Common myeloid progenitor, CD34-positive (primary cell): ENCODE measurements around the gene A1CF.
"Not testable (repeated sequence)": the region's sequence is repeated elsewhere in the genome, so short reads cannot be mapped to it uniquely, and the experiment has no call there.

ENCODE experiments used
- CTCF ChIA-PET: fragments of 350-600 bp; sonication (Branson Sonifier 250); formaldehyde crosslinking; loops from one replicate; lab custom pipeline; 2021; ENCODE audit warnings: antibody characterized with exemption; lab: Charles Lee
- POLR2A ChIA-PET: fragments of 350-600 bp; sonication (Branson Sonifier 250); formaldehyde crosslinking; loops from one replicate; lab custom pipeline; 2021; ENCODE audit warnings: antibody characterized with exemption; lab: Charles Lee
- DNase-seq, 3 donors: peaks; one replicate each; pipeline versions ENCODE4 v3.0.0 to v3.0.0-alpha.2; 2013
- H3K27ac ChIP-seq, 2 experiments: 1 replicate in 1 of 2; 2 replicates in 1 of 2; pipeline ENCODE4 v1.7.0; 2013; ENCODE audit warnings: inconsistent platforms in 2 of 2, low read length in 2 of 2, mild to moderate bottlenecking in 2 of 2, low read depth in 1 of 2, moderate library complexity in 1 of 2; ENCODE audit not compliant: severe bottlenecking in 2 of 2, insufficient read depth in 1 of 2, poor library complexity in 1 of 2
- H3K27me3 ChIP-seq, 5 experiments: replicated peaks in 2 of 5; 1 replicate in 3 of 5; 2 replicates in 2 of 5; pipeline versions ENCODE4 v1.6.1 to v1.7.0; 2013; ENCODE audit warnings: low read length in 4 of 5, mild to moderate bottlenecking in 2 of 5, moderate library complexity in 2 of 5, inconsistent platforms in 1 of 5; ENCODE audit not compliant: insufficient read depth in 5 of 5, control insufficient read depth in 4 of 5
- H3K36me3 ChIP-seq, 4 experiments: 1 replicate in 2 of 4; 2 replicates in 2 of 4; pipeline versions ENCODE4 v1.6.1 to v1.7.0; 2013; ENCODE audit warnings: low read length in 3 of 4, control low read depth in 1 of 4, mild to moderate bottlenecking in 1 of 4; ENCODE audit not compliant: control insufficient read depth in 4 of 4, insufficient read depth in 4 of 4
- H3K4me1 ChIP-seq, 4 experiments: 1 replicate in 3 of 4; 2 replicates in 1 of 4; pipeline versions ENCODE4 v1.6.1 to v1.7.1; 2013; ENCODE audit warnings: low read length in 3 of 4, mild to moderate bottlenecking in 3 of 4, control low read depth in 1 of 4, inconsistent platforms in 1 of 4, moderate library complexity in 1 of 4; ENCODE audit not compliant: control insufficient read depth in 4 of 4, insufficient read depth in 4 of 4; ENCODE audit errors: control extremely low read depth in 1 of 4
- H3K4me3 ChIP-seq, 7 experiments: 1 replicate in 4 of 7; 2 replicates in 3 of 7; pipeline versions ENCODE4 v1.5.1 to v1.7.0; 2013; ENCODE audit warnings: mild to moderate bottlenecking in 7 of 7, low read length in 6 of 7, moderate library complexity in 6 of 7, inconsistent platforms in 2 of 7, low read depth in 2 of 7, control low read depth in 1 of 7; ENCODE audit not compliant: insufficient read depth in 4 of 7, control insufficient read depth in 1 of 7; ENCODE audit errors: extremely low read depth in 1 of 7
- H3K9me3 ChIP-seq, 5 experiments: 1 replicate in 4 of 5; 2 replicates in 1 of 5; pipeline versions ENCODE4 v1.6.1 to v1.7.1; 2013; ENCODE audit warnings: low read length in 4 of 5, mild to moderate bottlenecking in 2 of 5, inconsistent platforms in 1 of 5, low read depth in 1 of 5, moderate library complexity in 1 of 5; ENCODE audit not compliant: control insufficient read depth in 4 of 5, insufficient read depth in 2 of 5; ENCODE audit errors: control extremely low read depth in 1 of 5
- WGBS: methylation state at CpG from one replicate; pipeline ENCODE4 v1.1.5; 2013; ENCODE audit not compliant: insufficient coverage; 5-methylcytosine and 5-hydroxymethylcytosine counted together

The A1CF gene

DNA sequence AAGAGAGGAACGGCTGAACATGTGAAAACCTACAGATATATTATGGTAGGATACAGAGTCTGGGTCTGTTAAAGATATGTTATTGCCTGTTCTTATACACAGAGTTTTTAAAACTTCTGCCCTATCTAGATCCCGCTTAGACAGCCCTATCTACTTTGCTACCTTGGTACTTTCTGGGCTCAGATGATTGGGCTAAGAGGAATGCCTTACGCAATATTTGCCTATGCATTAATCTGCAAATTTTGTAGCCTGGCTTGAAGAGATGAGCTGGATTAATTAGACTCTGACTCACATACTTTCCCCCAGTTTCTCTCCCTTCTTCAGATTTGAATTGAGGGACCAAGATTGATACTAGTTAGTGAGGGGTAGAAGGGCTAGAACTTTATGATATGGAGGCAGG, 33.6 kb upstream of the A1CF start:
- POLR2A ChIA-PET: no interaction called here
- no peak overlapping the region for H3K27ac ChIP-seq
- no peak overlapping the region for H3K4me3 ChIP-seq
- CTCF ChIA-PET: no interaction called here
- no peaks in the 10 kb centered on the region for H3K27me3 ChIP-seq
- H3K36me3 ChIP-seq: no peaks in the 10 kb centered on the region
- peaks cover 0 to 8% (median 4%) of the 10 kb centered on the region in 5 experiments for H3K9me3 ChIP-seq
- no peaks in the 10 kb centered on the region for H3K4me1 ChIP-seq
- no peak for DNase-seq
- 100% methylated on average over 1 of the region's 3 CpGs for WGBS

DNA sequence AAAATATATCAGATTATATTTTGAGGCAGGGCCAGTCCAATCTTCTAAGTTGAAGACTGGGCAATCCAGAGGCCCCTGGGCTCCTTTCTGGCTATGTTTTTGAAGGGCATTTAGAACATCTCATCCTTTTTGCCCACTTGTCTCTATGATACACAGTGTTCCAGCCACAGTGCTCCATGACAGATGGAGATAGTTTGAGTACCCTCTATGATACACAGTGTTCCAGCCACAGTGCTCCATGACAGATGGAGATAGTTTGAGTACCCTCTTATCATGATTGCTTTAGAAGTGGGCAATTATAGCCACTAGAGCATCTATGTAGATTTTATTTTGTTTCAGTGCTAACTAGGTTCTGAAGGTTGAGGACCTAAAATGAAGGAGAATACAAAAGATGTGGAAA, 33.1 kb upstream of the A1CF start:
- ChIA-PET POLR2A (no interaction called here), CTCF (no interaction called here)
- Histone ChIP-seq H3K36me3 (no peaks in the 10 kb centered on the region), H3K4me1 (no peaks in the 10 kb centered on the region), H3K27ac (no peak overlapping the region), H3K9me3 (peaks cover 0 to 7% (median 4%) of the 10 kb centered on the region in 5 experiments), H3K4me3 (no peak overlapping the region), H3K27me3 (no peaks in the 10 kb centered on the region)
- no peak for DNase-seq

DNA sequence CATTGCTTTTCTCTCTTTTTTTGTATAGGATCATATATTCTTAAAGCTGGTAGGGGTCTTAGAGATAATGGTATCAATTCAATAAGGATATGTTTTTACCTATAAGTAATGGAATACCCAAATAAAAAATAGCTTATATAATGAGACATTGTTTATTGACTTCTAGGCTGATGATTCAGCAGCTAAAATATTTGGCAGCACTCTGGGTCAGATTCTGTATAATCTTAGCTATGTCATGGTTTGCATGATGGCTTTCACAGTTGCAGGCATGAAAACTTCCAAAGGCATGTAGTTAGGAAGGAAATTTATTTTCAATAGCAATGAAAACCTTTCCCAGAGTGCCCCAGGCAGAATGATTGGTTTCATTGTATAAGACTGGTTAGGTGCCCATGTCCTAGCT, 32.1 kb upstream of the A1CF start:
- peaks cover 0 to 2% (median 0%) of the 10 kb centered on the region in 5 experiments for H3K9me3 ChIP-seq
- CTCF ChIA-PET: no interaction called here
- H3K4me1 ChIP-seq: no peaks in the 10 kb centered on the region
- no peaks in the 10 kb centered on the region for H3K27me3 ChIP-seq
- H3K36me3 ChIP-seq: no peaks in the 10 kb centered on the region
- DNase-seq: no peak
- POLR2A ChIA-PET: no interaction called here
- H3K4me3 ChIP-seq: no peak overlapping the region
- H3K27ac ChIP-seq: no peak overlapping the region

DNA sequence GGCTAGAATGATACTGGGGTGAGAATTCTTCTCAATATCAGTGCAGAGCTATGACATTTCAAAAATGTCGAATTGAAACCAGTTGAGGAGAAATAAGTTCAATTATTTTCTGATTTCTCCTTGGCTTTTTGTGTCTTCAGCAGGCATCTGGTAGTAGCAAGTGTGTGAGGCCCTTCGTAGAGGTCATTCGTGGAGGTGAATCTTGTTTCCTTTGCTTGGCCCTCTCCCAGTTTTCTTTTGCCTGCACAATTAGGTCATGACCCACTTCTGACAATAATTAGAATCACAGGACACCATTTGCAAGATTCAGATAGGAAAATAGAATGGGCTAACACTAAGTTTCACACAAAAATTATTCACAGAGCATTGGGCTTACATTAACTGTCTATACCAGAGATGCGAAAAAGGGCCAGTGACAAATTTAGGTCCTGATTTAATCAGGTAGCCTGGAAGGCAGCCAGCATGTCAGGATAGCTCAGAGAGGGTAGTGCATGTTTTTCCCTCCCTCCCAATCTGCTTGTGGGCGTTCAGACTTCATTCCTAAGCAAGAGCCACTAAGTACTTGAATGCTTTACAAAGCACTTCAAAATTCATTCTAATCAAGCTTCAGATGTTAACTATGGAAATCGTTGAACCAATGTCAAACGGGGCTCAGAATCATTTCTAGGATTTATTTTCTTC, 24.0 kb upstream of the A1CF start:
- Histone ChIP-seq H3K36me3 (no peaks in the 10 kb centered on the region), H3K4me3 (no peak overlapping the region), H3K27me3 (no peaks in the 10 kb centered on the region), H3K4me1 (no peaks in the 10 kb centered on the region), H3K27ac (no peak overlapping the region), H3K9me3 (no peaks in the 10 kb centered on the region)
- no peak for DNase-seq
- 98% methylated on average over 6 of the region's 7 CpGs for WGBS
- CTCF ChIA-PET: no interaction called here
- POLR2A ChIA-PET: no interaction called here

GRCh38 chr10:50908366-50908765, 22.9 kb upstream of the A1CF start:
- Histone ChIP-seq H3K9me3 (no peaks in the 10 kb centered on the region), H3K36me3 (no peaks in the 10 kb centered on the region), H3K27ac (no peak overlapping the region), H3K27me3 (no peaks in the 10 kb centered on the region), H3K4me1 (no peaks in the 10 kb centered on the region), H3K4me3 (no peak overlapping the region)
- no peak for DNase-seq
- ChIA-PET POLR2A (no interaction called here), CTCF (no interaction called here)
- 100% methylated on average over 4 of the region's 4 CpGs for whole genome bisulfite sequencing

DNA sequence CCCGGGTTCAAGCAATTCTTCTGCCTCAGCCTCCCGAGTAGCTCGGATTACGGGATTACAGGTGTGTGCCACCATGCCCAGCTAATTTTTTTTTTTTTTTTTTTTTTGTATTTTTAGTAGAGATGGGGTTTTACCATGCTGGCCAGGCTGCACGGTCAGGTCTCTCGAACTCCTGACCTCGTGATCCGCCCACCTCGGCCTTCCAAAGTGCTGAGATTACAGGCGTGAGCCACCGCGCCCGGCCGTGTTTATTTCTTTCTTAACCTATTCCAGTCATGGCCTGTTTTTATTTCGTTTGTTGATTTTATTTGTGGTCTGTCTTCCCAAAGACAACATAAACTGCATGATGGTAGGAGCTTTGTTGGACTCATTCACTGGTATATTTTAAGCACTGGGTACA, 20.4 kb upstream of the A1CF start:
- CTCF ChIA-PET, DNase-seq, H3K4me1 ChIP-seq, H3K27ac ChIP-seq, POLR2A ChIA-PET, H3K4me3 ChIP-seq, H3K27me3 ChIP-seq, H3K36me3 ChIP-seq, H3K9me3 ChIP-seq: not testable (repeated sequence)
- 90% methylated on average over 2 of the region's 15 CpGs for WGBS

GRCh38 chr10:50896721-50897120, 11.3 kb upstream of the A1CF start:
- Histone ChIP-seq H3K9me3 (no peaks in the 10 kb centered on the region), H3K27ac (no peak overlapping the region), H3K27me3 (peaks cover 0 to 6% (median 0%) of the 10 kb centered on the region in 5 experiments), H3K4me1 (no peaks in the 10 kb centered on the region), H3K36me3 (no peaks in the 10 kb centered on the region), H3K4me3 (no peak overlapping the region)
- POLR2A ChIA-PET: no interaction called here
- CTCF ChIA-PET: no interaction called here
- no peak for DNase-seq
